ENCODE measurements around the gene AGBL1. TPM values are rescaled to one million over a fixed set of nuclear protein-coding genes. Genes with fewer than 3 reads are reported as not detected.

The AGBL1 gene
- total and polyA plus RNA-seq, 4 donors, result 0.08 to 147 (median 4.7) TPM

DNA sequence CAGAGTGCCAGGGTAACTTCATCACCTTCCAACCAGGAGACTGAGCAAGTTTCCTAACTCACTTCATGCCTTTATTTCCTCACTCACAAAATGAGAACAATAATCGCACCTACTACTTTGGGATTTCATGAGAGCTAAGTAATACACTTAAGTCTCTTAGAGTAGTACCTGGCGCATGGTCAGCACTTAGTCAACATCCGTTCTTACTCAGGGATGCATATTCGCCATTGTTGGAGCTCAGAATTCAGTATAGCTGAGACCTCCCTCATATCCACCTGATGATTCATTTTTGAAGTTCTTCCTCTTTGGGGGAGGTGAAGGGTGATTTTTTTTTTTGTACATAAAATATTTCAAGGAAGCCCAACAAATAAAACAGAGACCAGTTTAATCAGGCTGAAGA lies 188.2 kb downstream of the AGBL1 start:
- no peak for ATAC-seq (ENCODE audit: insufficient read depth, low FRiP score)

DNA sequence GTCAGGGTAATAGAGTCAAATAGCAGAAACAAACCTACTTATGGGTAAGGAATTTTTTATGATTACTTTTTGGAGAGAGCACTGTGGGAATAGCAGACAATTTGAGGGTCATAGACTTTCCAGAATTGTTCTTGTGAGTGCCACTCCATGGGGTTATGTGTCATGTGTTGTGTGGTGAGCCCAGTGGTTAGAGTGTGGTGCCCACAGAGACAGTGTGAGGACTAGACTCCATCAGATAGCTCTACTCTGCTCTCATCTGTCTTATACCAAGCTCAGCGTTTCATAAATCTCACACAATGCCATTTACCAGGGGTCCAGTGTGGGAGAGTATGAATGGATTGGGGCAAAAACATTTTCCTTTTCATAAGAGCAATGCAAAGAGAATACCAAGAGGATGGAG lies 188.9 kb downstream of the AGBL1 start:
- WGBS, 2 donors, result 93 to 96% methylated on average over 1 of the region's 1 CpG
- ATAC-seq (ENCODE audit: insufficient read depth, low FRiP score), result no peak
- H3K27ac ChIP-seq (ENCODE audit: low read depth in 1 of 2, low read length in 1 of 2), result no peak overlapping the region
- H3K36me3 ChIP-seq (ENCODE audit: control insufficient read depth in 4 of 4, insufficient read depth in 4 of 4, low read length in 4 of 4), result no peaks in the 10 kb centered on the region
- TF ChIP-seq, protein P1, sequence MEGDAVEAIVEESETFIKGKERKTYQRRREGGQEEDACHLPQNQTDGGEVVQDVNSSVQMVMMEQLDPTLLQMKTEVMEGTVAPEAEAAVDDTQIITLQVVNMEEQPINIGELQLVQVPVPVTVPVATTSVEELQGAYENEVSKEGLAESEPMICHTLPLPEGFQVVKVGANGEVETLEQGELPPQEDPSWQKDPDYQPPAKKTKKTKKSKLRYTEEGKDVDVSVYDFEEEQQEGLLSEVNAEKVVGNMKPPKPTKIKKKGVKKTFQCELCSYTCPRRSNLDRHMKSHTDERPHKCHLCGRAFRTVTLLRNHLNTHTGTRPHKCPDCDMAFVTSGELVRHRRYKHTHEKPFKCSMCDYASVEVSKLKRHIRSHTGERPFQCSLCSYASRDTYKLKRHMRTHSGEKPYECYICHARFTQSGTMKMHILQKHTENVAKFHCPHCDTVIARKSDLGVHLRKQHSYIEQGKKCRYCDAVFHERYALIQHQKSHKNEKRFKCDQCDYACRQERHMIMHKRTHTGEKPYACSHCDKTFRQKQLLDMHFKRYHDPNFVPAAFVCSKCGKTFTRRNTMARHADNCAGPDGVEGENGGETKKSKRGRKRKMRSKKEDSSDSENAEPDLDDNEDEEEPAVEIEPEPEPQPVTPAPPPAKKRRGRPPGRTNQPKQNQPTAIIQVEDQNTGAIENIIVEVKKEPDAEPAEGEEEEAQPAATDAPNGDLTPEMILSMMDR (IDR thresholded peaks at IDR 0.05; ENCODE audit: control extremely low read depth, extremely low read depth), result no peak
- no peaks in the 10 kb centered on the region for H3K9me3 ChIP-seq (ENCODE audit: control insufficient read depth in 4 of 4, insufficient read depth in 3 of 4, low read length in 3 of 4)
- H3K27me3 ChIP-seq (ENCODE audit: control insufficient read depth in 3 of 3, insufficient read depth in 3 of 3, low read length in 2 of 3), result no peaks in the 10 kb centered on the region
- H3K9ac ChIP-seq (ENCODE audit: insufficient read depth in 1 of 2, low read length in 2 of 2), result no peak overlapping the region
- DNase-seq, result no peak
- H3K4me1 ChIP-seq (ENCODE audit: control insufficient read depth in 5 of 5, insufficient read depth in 5 of 5, low read length in 5 of 5), result no peaks in the 10 kb centered on the region
- H3K4me3 ChIP-seq, result no peak overlapping the region

More for the DNA sequence above, 188.2 kb downstream of the AGBL1 start:
- Histone ChIP-seq H3K9ac (ENCODE audit: insufficient read depth in 1 of 2, low read length in 2 of 2) (no peak overlapping the region), H3K4me3 (no peak overlapping the region), H3K9me3 (ENCODE audit: control insufficient read depth in 4 of 4, insufficient read depth in 3 of 4, low read length in 3 of 4) (no peaks in the 10 kb centered on the region), H3K27me3 (ENCODE audit: control insufficient read depth in 3 of 3, insufficient read depth in 3 of 3, low read length in 2 of 3) (no peaks in the 10 kb centered on the region), H3K27ac (ENCODE audit: low read depth in 1 of 2, low read length in 1 of 2) (no peak overlapping the region), H3K4me1 (ENCODE audit: control insufficient read depth in 5 of 5, insufficient read depth in 5 of 5, low read length in 5 of 5) (no peaks in the 10 kb centered on the region), H3K36me3 (ENCODE audit: control insufficient read depth in 4 of 4, insufficient read depth in 4 of 4, low read length in 4 of 4) (no peaks in the 10 kb centered on the region)
- TF ChIP-seq, protein P1 (IDR thresholded peaks at IDR 0.05; ENCODE audit: control extremely low read depth, extremely low read depth), result no peak
- DNase-seq, result no peak
- 78 to 93% methylated on average over 4 of the region's 4 CpGs for WGBS, 2 donors

DNA sequence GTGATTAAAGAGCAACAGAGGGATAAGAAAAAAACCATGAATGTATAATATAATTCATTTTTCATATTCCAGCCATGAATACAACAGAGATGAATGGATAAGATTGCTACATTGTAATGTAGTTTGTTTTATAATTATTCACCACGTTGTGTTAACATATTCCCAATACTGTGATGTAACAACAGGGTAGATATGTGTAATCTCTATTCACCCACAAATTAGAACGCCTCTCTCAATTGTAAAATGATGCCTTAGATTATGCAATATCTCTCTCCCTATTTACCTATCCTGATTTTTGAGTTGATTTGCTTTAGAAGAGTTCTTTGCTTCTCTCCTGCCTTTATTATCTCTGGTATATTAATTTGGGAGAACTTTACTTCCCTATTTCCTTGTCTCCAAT lies 193.6 kb downstream of the AGBL1 start:
- 62 to 73% methylated on average over 2 of the region's 2 CpGs for WGBS, 2 donors
- ATAC-seq (ENCODE audit: insufficient read depth, low FRiP score), result no peak
- H3K4me3 ChIP-seq, result no peak overlapping the region

More for the DNA sequence above, 193.6 kb downstream of the AGBL1 start:
- Histone ChIP-seq H3K9me3 (ENCODE audit: control insufficient read depth in 4 of 4, insufficient read depth in 3 of 4, low read length in 3 of 4) (no peaks in the 10 kb centered on the region), H3K27ac (ENCODE audit: low read depth in 1 of 2, low read length in 1 of 2) (no peak overlapping the region), H3K4me1 (ENCODE audit: control insufficient read depth in 5 of 5, insufficient read depth in 5 of 5, low read length in 5 of 5) (no peaks in the 10 kb centered on the region), H3K27me3 (ENCODE audit: control insufficient read depth in 3 of 3, insufficient read depth in 3 of 3, low read length in 2 of 3) (peaks cover 0 to 2% (median 0%) of the 10 kb centered on the region in 3 donors), H3K36me3 (ENCODE audit: control insufficient read depth in 4 of 4, insufficient read depth in 4 of 4, low read length in 4 of 4) (no peaks in the 10 kb centered on the region), H3K9ac (ENCODE audit: insufficient read depth in 1 of 2, low read length in 2 of 2) (no peak overlapping the region)
- TF ChIP-seq, protein P1 (IDR thresholded peaks at IDR 0.05; ENCODE audit: control extremely low read depth, extremely low read depth), result no peak
- DNase-seq, result no peak
